Measurements from ENCODE around the gene CHMP3. TPM values are rescaled to one million over a fixed set of nuclear protein-coding genes. Genes with fewer than 3 reads are reported as not detected.

The CHMP3 gene
- total and polyA plus RNA-seq, 7 donors, result 101 to 176 (median 146) TPM

- H3K4me3 ChIP-seq, result no peak overlapping the region
- no peak for TF ChIP-seq EP300 (IDR thresholded peaks at IDR 0.05)
- TF ChIP-seq POLR2A (IDR thresholded peaks at IDR 0.05), result no peak
- no peak for TF ChIP-seq CTCF (IDR thresholded peaks at IDR 0.05)
- no peak for TF ChIP-seq POLR2AphosphoS5 (IDR thresholded peaks at IDR 0.05)
- DNase-seq, result no peak
- peaks cover 11 to 90% (median 28%) of the 10 kb centered on the region in 4 donors for H3K36me3 ChIP-seq
- H3K4me1 ChIP-seq, result peaks cover 0 to 52% (median 40%) of the 10 kb centered on the region in 4 donors
- H3K27ac ChIP-seq, result peak overlapping the region in 3 of 4 donors; percentile 21 to 59 (median 54)
- WGBS, 2 donors, result 83 to 94% methylated on average over 1 of the region's 1 CpG
- H3K27me3 ChIP-seq, result no peaks in the 10 kb centered on the region
- intact Hi-C loops (cut with DNase I), result no loop called here
- H3K9me3 ChIP-seq, result no peaks in the 10 kb centered on the region
Measured at GRCh38 chr2:86466306-86466705, 96.9 kb downstream of the CHMP3 start.

DNA sequence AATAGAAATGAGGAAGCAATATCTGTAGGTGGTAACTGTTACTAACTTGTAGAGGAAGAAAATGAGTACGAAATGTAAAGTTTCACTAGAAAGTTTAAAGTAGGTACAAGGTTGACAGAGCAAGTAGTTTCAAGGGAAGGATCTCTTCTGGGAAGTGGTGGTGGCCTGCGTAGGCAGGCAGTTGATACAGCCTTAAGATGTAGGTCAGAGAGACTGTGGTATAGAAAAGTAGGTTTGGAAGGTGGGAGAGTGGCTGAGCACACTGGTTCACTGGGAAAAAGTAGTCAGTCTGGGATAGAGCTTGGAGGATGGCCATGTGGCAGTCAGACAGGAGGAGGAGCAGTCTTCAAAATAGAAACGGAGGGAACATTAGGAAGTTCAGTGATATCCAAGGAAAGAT is 98.6 kb downstream of the CHMP3 start:
- H3K4me1 ChIP-seq, result peaks cover 0 to 57% (median 44%) of the 10 kb centered on the region in 4 donors
- no peak overlapping the region for H3K4me3 ChIP-seq
- DNase-seq, result peak; percentile 71
- H3K9me3 ChIP-seq, result no peaks in the 10 kb centered on the region
- 79 to 93% methylated on average over 3 of the region's 3 CpGs for WGBS, 2 donors
- no peaks in the 10 kb centered on the region for H3K27me3 ChIP-seq
- peaks cover 14 to 90% (median 39%) of the 10 kb centered on the region in 4 donors for H3K36me3 ChIP-seq
- intact Hi-C loops (cut with DNase I), result no loop called here
- peak overlapping the region; percentile 16 to 59 (median 54) for H3K27ac ChIP-seq
- TF ChIP-seq POLR2A (IDR thresholded peaks at IDR 0.05) (no peak), POLR2AphosphoS5 (IDR thresholded peaks at IDR 0.05) (no peak), EP300 (IDR thresholded peaks at IDR 0.05) (no peak), CTCF (IDR thresholded peaks at IDR 0.05) (no peak)

- H3K36me3 ChIP-seq, result peaks cover 15 to 94% (median 55%) of the 10 kb centered on the region in 4 donors
- intact Hi-C loops (cut with DNase I), result no loop called here
- TF ChIP-seq POLR2AphosphoS5 (IDR thresholded peaks at IDR 0.05) (no peak), POLR2A (IDR thresholded peaks at IDR 0.05) (no peak), CTCF (IDR thresholded peaks at IDR 0.05) (no peak), EP300 (IDR thresholded peaks at IDR 0.05) (no peak)
- no peaks in the 10 kb centered on the region for H3K27me3 ChIP-seq
- 92 to 98% methylated on average over 3 of the region's 3 CpGs for WGBS, 2 donors
- H3K9me3 ChIP-seq, result no peaks in the 10 kb centered on the region
- no peak overlapping the region for H3K4me3 ChIP-seq
- H3K27ac ChIP-seq, result no peak overlapping the region
- no peak for DNase-seq
- peaks cover 0 to 47% (median 30%) of the 10 kb centered on the region in 4 donors for H3K4me1 ChIP-seq
Measured at GRCh38 chr2:86461042-86461743, 102.0 kb downstream of the CHMP3 start.

- H3K4me1 ChIP-seq, result peaks cover 0 to 22% (median 14%) of the 10 kb centered on the region in 4 donors
- peaks cover 29 to 89% (median 47%) of the 10 kb centered on the region in 4 donors for H3K36me3 ChIP-seq
- 87 to 96% methylated on average over 5 of the region's 5 CpGs for WGBS, 2 donors
- TF ChIP-seq POLR2AphosphoS5 (IDR thresholded peaks at IDR 0.05), result no peak
- TF ChIP-seq EP300 (IDR thresholded peaks at IDR 0.05), result no peak
- no peak for TF ChIP-seq CTCF (IDR thresholded peaks at IDR 0.05)
- no peak for TF ChIP-seq POLR2A (IDR thresholded peaks at IDR 0.05)
- intact Hi-C loops (cut with DNase I), result no loop called here
- H3K27me3 ChIP-seq, result no peaks in the 10 kb centered on the region
- H3K9me3 ChIP-seq, result no peaks in the 10 kb centered on the region
- DNase-seq, result no peak
- no peak overlapping the region for H3K27ac ChIP-seq
- H3K4me3 ChIP-seq, result no peak overlapping the region
Measured at GRCh38 chr2:86455181-86455580, 108.1 kb downstream of the CHMP3 start.
